ENCODE data around the gene HECTD4. TPM values are rescaled to one million over a fixed set of nuclear protein-coding genes. Genes with fewer than 3 reads are reported as not detected.
A peak's percentile ranks its signal among the peaks of the same experiment; 100 is the strongest.

Gene HECTD4
- total RNA-seq, 2 experiments from 2014 or later = 34.5 to 62.4 TPM

DNA sequence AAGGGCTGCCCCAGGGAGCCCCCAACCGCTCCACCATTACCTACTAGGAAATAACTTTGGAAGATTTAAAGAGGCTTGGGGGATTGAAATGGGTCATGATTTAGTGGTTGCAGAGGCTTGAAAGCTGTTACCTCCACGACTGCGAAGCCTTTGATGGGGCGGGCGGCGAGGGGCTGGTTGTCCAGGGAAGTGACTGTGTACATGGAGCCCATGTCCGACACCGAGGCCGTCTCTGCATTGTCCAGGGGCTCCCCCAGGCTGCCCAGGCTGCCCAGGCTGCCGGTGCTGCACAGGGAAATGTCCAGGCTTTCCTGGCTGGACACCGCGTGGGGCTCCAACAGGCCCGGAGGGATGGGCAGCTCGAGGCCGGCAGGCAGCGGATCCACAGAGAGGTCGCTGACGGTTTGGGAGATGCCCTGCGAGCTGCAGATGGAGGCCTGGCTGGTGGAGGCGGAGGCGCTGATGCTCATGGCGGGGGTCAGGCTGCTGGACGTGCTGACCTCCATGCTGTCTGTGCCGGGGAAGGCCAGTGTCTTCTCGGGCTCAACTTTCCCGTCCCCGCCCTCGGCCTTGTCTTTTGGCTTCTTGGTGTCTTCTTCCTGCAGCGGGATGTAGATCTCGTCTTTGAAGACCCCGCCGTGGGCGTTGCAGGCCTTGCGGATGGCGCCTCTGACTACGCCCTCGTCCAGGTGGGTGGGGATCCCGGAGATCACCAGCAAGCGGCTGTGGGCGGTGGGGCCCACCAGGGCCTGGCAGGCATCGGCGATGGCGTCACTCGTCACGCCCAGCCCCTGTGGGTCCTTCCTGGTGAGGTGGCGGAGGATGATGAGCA is 198.0 kb downstream of the HECTD4 start:
- no peaks in the 10 kb centered on the region for H3K79me2 ChIP-seq (ENCODE audit: insufficient read depth, low read depth, low read length)
- no peak overlapping the region for H2AFZ ChIP-seq (ENCODE audit: low read length)
- no peak overlapping the region for H3K4me2 ChIP-seq (ENCODE audit: low read length)
- no peaks in the 10 kb centered on the region for H3K9me3 ChIP-seq (ENCODE audit: low read length)
- no peak for DNase-seq (ENCODE audit: low spot score)
- no peaks in the 10 kb centered on the region for H3K9me2 ChIP-seq (ENCODE audit: insufficient read depth, low read length)
- no peak for TF ChIP-seq EZH2phosphoT487 (IDR thresholded peaks at IDR 0.05; ENCODE audit: borderline replicate concordance, low read depth, low read length)
- H3K27ac ChIP-seq (ENCODE audit: low read depth, low read length, poor library complexity, severe bottlenecking) = no peak overlapping the region
- BruUV-seq (replicated peaks) = TSS peak; percentile 52
- H4K20me1 ChIP-seq (ENCODE audit: insufficient read depth, low read length) = no peaks in the 10 kb centered on the region
- no peaks in the 10 kb centered on the region for H3K4me1 ChIP-seq (ENCODE audit: insufficient read depth, low read length, poor library complexity, severe bottlenecking)
- ChIA-PET POLR2A (no interaction called here), CTCF (ENCODE audit: unreplicated experiment) (no interaction called here)
- intact Hi-C loops (cut with micrococcal nuclease; ENCODE audit: unreplicated experiment) = no loop called here
- peaks cover 31% of the 10 kb centered on the region; the same call in 1 of the 2 replicates for H3K36me3 ChIP-seq (ENCODE audit: insufficient read depth, low read length)
- no peak overlapping the region for H3K4me3 ChIP-seq (ENCODE audit: low read depth, low read length, poor library complexity, severe bottlenecking)

DNA sequence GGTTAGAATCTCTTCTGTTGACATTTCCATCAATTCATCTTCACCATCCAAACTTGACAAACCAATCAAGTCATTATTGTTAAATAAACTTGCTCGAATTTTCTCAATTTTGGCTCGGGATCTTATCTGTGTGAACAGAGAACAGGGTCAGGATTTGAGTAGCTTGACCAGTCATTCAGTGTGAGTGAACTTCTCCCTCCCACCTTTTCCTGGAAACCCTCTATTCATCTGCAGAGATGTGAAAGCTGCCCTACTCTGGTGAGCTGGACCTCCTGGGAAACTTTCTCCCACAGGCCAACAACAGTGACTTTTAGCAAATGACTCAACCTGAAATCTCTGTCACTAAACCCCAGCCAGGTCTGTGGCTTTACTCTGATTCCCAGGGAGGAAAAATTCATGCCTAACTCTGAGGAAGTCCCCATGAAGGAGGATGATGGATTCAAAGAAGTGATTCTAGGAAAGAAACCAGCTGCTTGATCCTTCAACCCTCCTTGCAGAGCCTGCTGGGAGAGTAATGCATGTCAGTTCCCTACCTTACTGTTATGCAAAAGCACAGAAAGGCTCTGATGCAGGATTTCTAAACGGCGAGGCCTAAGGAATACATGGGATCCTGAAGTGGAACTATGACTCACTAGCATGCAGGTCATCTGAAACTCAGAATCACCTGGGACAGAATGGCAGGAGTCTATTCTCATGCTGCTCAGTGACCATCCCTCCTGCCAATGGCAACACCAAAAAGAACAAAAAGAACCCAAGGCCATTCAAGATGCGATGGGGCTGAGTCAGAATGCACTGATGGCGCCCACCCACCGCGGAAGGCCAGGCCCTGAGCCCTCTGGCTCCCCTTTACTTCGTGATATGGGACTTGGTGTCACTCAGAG is 198.8 kb downstream of the HECTD4 start:
- H3K9me3 ChIP-seq (ENCODE audit: low read length) = no peaks in the 10 kb centered on the region
- no peaks in the 10 kb centered on the region for H3K79me2 ChIP-seq (ENCODE audit: insufficient read depth, low read depth, low read length)
- H3K4me3 ChIP-seq (ENCODE audit: low read depth, low read length, poor library complexity, severe bottlenecking) = no peak overlapping the region
- H3K36me3 ChIP-seq (ENCODE audit: insufficient read depth, low read length) = peaks cover 39% of the 10 kb centered on the region; the same call in 1 of the 2 replicates
- H3K9me2 ChIP-seq (ENCODE audit: insufficient read depth, low read length) = no peaks in the 10 kb centered on the region
- H2AFZ ChIP-seq (ENCODE audit: low read length) = no peak overlapping the region
- no peak overlapping the region for H3K4me2 ChIP-seq (ENCODE audit: low read length)
- no peak for TF ChIP-seq CTCF (conservative IDR thresholded peaks at IDR 0.05; ENCODE audit: low read length)
- no peak for TF ChIP-seq EZH2phosphoT487 (IDR thresholded peaks at IDR 0.05; ENCODE audit: borderline replicate concordance, low read depth, low read length)
- POLR2A ChIA-PET = no interaction called here
- H3K4me1 ChIP-seq (ENCODE audit: insufficient read depth, low read length, poor library complexity, severe bottlenecking) = no peaks in the 10 kb centered on the region
- CTCF ChIA-PET (ENCODE audit: unreplicated experiment) = no interaction called here
- DNase-seq (ENCODE audit: low spot score) = no peak
- no peaks in the 10 kb centered on the region for H4K20me1 ChIP-seq (ENCODE audit: insufficient read depth, low read length)
- no peak overlapping the region for H3K27ac ChIP-seq (ENCODE audit: low read depth, low read length, poor library complexity, severe bottlenecking)
- no TSS peak for BruUV-seq (replicated peaks)
- intact Hi-C loops (cut with micrococcal nuclease; ENCODE audit: unreplicated experiment) = no loop called here

DNA sequence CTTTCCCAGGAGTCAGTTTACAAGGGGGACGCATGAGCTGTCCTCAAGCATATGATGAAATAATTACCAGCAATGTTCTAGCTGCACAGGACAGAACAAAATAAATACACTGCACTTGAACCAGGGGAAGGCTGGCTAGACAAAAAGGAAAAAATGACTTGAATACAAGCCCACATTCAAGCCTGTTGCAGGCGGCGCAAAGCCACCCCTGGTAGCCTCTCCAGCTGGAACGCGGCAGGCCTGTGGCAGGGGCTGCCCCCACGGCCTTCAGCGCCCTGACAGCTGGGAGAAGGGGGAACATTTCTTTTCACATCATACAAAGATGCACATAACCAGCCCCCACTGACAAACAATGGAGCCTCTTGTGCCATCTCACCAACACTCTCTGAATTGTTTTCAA is 199.7 kb downstream of the HECTD4 start:
- ChIA-PET POLR2A (no interaction called here), CTCF (ENCODE audit: unreplicated experiment) (no interaction called here)
- H3K79me2 ChIP-seq (ENCODE audit: insufficient read depth, low read depth, low read length) = no peaks in the 10 kb centered on the region
- no peak overlapping the region for H2AFZ ChIP-seq (ENCODE audit: low read length)
- H3K4me3 ChIP-seq (ENCODE audit: low read depth, low read length, poor library complexity, severe bottlenecking) = no peak overlapping the region
- BruUV-seq (replicated peaks) = no TSS peak
- TF ChIP-seq CTCF (conservative IDR thresholded peaks at IDR 0.05; ENCODE audit: low read length) (no peak), EZH2phosphoT487 (IDR thresholded peaks at IDR 0.05; ENCODE audit: borderline replicate concordance, low read depth, low read length) (no peak)
- no peaks in the 10 kb centered on the region for H3K4me1 ChIP-seq (ENCODE audit: insufficient read depth, low read length, poor library complexity, severe bottlenecking)
- peaks cover 40% of the 10 kb centered on the region; the same call in 1 of the 2 replicates for H3K36me3 ChIP-seq (ENCODE audit: insufficient read depth, low read length)
- intact Hi-C loops (cut with micrococcal nuclease; ENCODE audit: unreplicated experiment) = no loop called here
- H3K4me2 ChIP-seq (ENCODE audit: low read length) = no peak overlapping the region
- H3K9me2 ChIP-seq (ENCODE audit: insufficient read depth, low read length) = no peaks in the 10 kb centered on the region
- no peaks in the 10 kb centered on the region for H4K20me1 ChIP-seq (ENCODE audit: insufficient read depth, low read length)
- no peak overlapping the region for H3K27ac ChIP-seq (ENCODE audit: low read depth, low read length, poor library complexity, severe bottlenecking)
- no peaks in the 10 kb centered on the region for H3K9me3 ChIP-seq (ENCODE audit: low read length)
- no peak for DNase-seq (ENCODE audit: low spot score)
